Stimulated activated naive CD8-positive, alpha-beta T cell treated with anti-CD3 and anti-CD28 coated beads, Interleukin-15, amount 100 ng/mL, for 72 hours (primary cell): ENCODE measurements around the gene SUPT3H.
"Not testable (repeated sequence)": the region's sequence is repeated elsewhere in the genome, so short reads cannot be mapped to it uniquely, and the experiment has no call there.

Experiments used
- ATAC-seq: fragments of 150-1000 bp; cut with Tn5 transposase; 2 replicates; pipeline ENCODE4 v1.10.0; 2021; ENCODE audit warnings: mild to moderate bottlenecking, moderate library complexity
- DNase-seq, 2 donors: peaks; one replicate each; pipeline ENCODE4 v3.0.0; 2021 to 2022
- H3K27ac Mint-ChIP-seq, 2 donors: one replicate each; pipeline ENCODE4 v1.8.0; 2022; ENCODE audit warnings: mild to moderate bottlenecking in 2 of 2, mixed read lengths in 2 of 2, moderate library complexity in 2 of 2
- H3K27me3 Mint-ChIP-seq: one replicate; pipeline ENCODE4 v1.8.0; 2022; ENCODE audit warnings: mixed read lengths
- H3K4me1 Mint-ChIP-seq: one replicate; pipeline ENCODE4 v1.8.0; 2022; ENCODE audit warnings: mild to moderate bottlenecking, mixed read lengths
- H3K4me3 Mint-ChIP-seq, 2 donors: one replicate each; pipeline ENCODE4 v1.8.0; 2022; ENCODE audit warnings: mild to moderate bottlenecking in 2 of 2, mixed read lengths in 2 of 2, moderate library complexity in 1 of 2
- H3K9me3 Mint-ChIP-seq, 2 donors: one replicate each; pipeline ENCODE4 v1.8.0; 2022; ENCODE audit warnings: mixed read lengths in 2 of 2

Gene SUPT3H

GRCh38 chr6:44876638-44877037 lies 501.1 kb downstream of the SUPT3H start:
- not testable (repeated sequence) for ATAC-seq, H3K4me1 Mint-ChIP-seq, DNase-seq, H3K27me3 Mint-ChIP-seq, H3K4me3 Mint-ChIP-seq, H3K27ac Mint-ChIP-seq
- peaks cover 9 to 21% of the 10 kb centered on the region in 2 donors for H3K9me3 Mint-ChIP-seq

DNA sequence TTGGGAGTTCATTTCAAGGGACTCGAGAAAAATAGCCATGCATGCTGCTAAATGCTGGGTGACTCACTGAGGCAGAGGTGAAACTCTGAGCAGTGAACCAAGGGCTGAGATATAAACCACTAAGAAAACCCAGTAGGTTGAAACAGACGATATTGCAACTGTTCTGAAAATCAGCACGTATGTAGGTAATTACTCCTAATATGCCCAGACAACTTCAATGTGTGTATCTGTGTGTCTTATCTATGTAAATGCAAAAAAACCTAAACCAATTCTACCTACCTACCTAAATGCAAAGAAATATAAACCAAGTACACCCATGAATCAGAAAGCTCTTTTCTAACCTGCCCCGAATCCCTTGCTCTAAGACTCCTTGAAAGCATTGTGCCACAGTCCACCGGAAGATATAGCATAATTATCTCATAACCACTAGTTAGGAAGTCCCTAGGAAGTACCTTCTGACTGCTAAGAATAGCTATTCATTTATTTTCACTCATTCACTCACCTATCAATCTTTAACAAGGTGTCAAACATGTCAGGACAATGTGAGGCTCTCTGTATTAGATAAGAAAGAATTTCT lies 508.3 kb downstream of the SUPT3H start:
- DNase-seq = peak; percentile 21 to 43
- H3K27ac Mint-ChIP-seq = peak overlapping the region; percentile 2 to 72
- H3K9me3 Mint-ChIP-seq = peaks cover 12 to 17% of the 10 kb centered on the region in 2 donors
- H3K27me3 Mint-ChIP-seq = no peaks in the 10 kb centered on the region
- H3K4me1 Mint-ChIP-seq = peaks cover 33% of the 10 kb centered on the region
- peak; percentile 96 for ATAC-seq
- H3K4me3 Mint-ChIP-seq = peak overlapping the region; percentile 36 to 45

DNA sequence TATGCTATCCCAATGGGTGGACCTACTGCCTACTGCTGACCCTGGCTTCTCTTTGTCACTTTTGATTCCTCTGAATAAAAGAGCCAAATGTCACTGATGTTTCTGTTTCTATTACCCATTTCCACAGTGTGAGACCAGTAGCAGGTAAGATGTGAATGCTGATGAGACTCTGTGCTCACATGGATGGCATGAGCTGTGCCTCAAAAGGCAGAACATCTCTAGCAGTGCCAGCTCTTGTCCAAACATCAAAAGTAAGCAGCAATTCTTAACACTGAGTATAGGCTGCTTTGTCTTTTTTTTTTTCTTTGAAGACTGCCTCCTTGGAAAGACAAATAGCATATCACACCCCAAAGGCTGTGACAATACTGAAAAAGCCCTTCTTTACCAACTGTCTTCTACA lies 508.8 kb downstream of the SUPT3H start:
- H3K27ac Mint-ChIP-seq = peak overlapping the region in 1 of 2 donors; percentile 61
- ATAC-seq = peak; percentile 63
- no peak for DNase-seq

DNA sequence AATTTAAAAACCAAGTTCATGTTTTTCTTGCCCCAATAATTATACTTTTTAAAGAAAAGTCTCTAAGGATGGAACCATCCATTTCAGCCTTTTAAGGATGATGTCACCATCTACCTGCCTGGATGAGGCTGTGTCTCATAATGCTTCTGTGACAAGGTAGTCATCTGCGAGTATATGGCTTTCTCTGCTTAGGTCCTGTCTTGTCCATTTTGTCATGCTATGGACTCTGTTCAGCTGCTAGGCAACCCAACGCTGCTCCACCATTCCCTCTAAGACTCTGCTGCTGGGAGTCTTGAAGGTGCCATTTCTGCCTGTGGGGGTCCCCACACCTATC lies 509.4 kb downstream of the SUPT3H start:
- ATAC-seq = peak; percentile 31
- peaks cover 12 to 21% of the 10 kb centered on the region in 2 donors for H3K9me3 Mint-ChIP-seq
- no peaks in the 10 kb centered on the region for H3K27me3 Mint-ChIP-seq
- H3K4me3 Mint-ChIP-seq = peak overlapping the region; percentile 36 to 45
- H3K4me1 Mint-ChIP-seq = peaks cover 33% of the 10 kb centered on the region
- DNase-seq = no peak
- H3K27ac Mint-ChIP-seq = no peak overlapping the region

More for the DNA sequence above, 508.8 kb downstream of the SUPT3H start:
- H3K4me3 Mint-ChIP-seq = peak overlapping the region; percentile 36 to 45
- H3K4me1 Mint-ChIP-seq = peaks cover 33% of the 10 kb centered on the region
- peaks cover 12 to 21% of the 10 kb centered on the region in 2 donors for H3K9me3 Mint-ChIP-seq
- H3K27me3 Mint-ChIP-seq = no peaks in the 10 kb centered on the region

DNA sequence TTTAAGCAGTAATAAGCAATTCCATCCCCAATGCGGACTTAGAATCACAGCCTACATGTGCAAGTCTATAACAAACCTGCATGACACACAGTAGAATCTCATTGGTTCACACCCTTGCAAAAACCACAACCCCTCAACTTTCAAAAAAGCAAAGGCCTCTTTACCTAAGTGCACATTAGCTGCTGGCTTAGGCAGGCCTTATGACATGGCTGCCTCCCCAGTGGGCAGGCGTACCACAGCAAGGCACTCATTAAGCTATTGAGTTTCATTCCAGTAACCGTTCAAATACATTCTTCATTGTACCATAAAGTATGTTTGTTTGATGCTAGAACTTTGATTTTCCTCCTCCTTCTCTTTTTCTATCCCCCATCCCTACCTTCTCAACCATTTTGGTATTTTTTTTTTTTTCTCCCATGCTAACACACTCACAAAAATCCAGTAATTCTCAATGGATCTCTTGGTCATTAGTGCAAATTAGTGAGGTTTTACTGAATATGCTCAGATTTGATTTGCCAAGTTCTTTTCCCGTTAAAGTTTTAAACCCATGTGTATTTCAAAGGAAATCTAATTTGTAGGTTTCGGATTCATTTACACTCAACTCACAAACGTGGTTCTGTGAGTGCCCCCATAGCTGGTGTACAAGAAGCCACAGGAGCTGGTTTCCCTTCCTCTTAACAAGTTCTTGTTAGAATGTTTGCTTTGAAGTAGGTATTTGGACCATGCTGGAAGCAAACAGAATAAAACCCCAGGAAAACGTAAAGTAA lies 510.0 kb downstream of the SUPT3H start:
- H3K9me3 Mint-ChIP-seq = peaks cover 12 to 21% of the 10 kb centered on the region in 2 donors
- peaks cover 33% of the 10 kb centered on the region for H3K4me1 Mint-ChIP-seq

DNA sequence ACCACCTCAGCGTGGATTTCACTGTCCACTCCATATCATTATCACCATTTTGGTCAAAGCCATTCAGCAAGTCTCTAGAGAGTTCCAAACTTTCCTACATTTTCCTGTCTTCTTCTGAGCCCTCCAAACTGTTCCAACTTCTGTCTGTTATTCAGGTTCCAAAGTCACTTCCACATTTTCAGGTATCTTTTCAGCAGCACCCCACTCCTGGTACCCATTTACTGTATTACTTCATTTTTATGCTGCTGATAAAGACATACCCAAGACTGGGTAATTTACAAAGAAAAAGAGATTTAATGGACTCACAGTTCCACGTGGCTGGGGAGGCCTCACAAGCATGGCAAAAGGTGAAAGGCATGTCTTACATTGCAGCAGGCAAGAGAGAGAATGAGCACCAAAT lies 512.5 kb downstream of the SUPT3H start:
- DNase-seq, ATAC-seq, H3K27ac Mint-ChIP-seq, H3K27me3 Mint-ChIP-seq, H3K4me3 Mint-ChIP-seq: not testable (repeated sequence)
- H3K4me1 Mint-ChIP-seq = peaks cover 31% of the 10 kb centered on the region
- H3K9me3 Mint-ChIP-seq = peaks cover 12 to 21% of the 10 kb centered on the region in 2 donors

More for the DNA sequence above, 510.0 kb downstream of the SUPT3H start:
- Mint-ChIP-seq H3K4me3 (no peak overlapping the region), H3K27ac (peak overlapping the region in 1 of 2 donors; percentile 15), H3K27me3 (no peaks in the 10 kb centered on the region)
- DNase-seq (no peak), ATAC-seq (no peak)

DNA sequence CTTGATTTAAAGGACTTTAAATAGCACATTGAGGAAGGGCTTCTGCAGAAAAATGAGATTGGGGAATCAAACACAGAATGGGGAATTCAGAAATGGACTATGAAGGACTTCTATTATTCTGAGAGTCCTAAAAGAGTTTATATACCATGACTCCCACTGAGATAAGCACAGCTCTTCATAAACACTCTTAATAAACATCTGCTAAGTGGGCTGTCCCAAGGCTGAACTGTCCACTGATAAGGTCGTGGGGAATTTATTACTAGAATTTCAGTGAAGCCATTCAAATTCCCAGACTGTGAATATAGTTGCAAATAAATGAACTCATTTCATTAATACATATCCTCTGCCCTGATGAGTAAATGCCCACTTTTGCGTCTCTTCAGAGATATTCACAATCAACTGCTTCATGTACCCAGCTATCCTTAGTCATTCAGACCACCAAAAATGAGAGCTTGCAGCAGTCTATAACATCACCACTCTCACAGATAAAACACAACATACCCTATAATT lies 517.8 kb downstream of the SUPT3H start:
- Mint-ChIP-seq H3K27ac (no peak overlapping the region), H3K9me3 (peaks cover 2 to 10% of the 10 kb centered on the region in 2 donors), H3K4me1 (peaks cover 24% of the 10 kb centered on the region), H3K27me3 (no peaks in the 10 kb centered on the region), H3K4me3 (no peak overlapping the region)
- ATAC-seq (no peak), DNase-seq (no peak)

DNA sequence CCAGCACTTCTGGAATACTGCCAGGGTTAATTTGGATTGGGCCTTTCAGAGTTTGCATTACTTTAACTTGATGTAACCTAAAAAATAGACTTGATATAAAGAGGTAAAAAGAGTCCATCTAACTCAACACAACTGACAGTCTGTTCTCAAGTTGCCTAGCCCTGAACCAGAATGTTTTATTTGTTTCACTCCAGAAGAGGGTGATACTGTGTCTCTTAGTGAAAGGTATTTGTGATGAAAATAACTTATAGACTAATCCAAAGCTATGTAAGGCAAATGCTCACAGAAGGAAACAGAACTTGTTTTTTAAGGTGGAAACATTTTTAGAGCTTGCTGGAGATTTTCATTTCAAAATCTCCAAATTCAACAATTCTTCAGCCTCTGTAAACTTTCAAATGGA lies 518.7 kb downstream of the SUPT3H start:
- H3K27ac Mint-ChIP-seq = no peak overlapping the region
- DNase-seq = no peak

GRCh38 chr6:44856479-44856878 lies 521.3 kb downstream of the SUPT3H start:
- Mint-ChIP-seq H3K27me3 (no peaks in the 10 kb centered on the region), H3K9me3 (no peaks in the 10 kb centered on the region), H3K27ac (no peak overlapping the region), H3K4me3 (no peak overlapping the region), H3K4me1 (peaks cover 29% of the 10 kb centered on the region)
- DNase-seq (no peak), ATAC-seq (no peak)

More for the DNA sequence above, 518.7 kb downstream of the SUPT3H start:
- ATAC-seq = no peak
- no peak overlapping the region for H3K4me3 Mint-ChIP-seq
- no peaks in the 10 kb centered on the region for H3K27me3 Mint-ChIP-seq
- H3K9me3 Mint-ChIP-seq = peaks cover 0 to under 1% of the 10 kb centered on the region in 2 donors
- H3K4me1 Mint-ChIP-seq = peaks cover 25% of the 10 kb centered on the region

DNA sequence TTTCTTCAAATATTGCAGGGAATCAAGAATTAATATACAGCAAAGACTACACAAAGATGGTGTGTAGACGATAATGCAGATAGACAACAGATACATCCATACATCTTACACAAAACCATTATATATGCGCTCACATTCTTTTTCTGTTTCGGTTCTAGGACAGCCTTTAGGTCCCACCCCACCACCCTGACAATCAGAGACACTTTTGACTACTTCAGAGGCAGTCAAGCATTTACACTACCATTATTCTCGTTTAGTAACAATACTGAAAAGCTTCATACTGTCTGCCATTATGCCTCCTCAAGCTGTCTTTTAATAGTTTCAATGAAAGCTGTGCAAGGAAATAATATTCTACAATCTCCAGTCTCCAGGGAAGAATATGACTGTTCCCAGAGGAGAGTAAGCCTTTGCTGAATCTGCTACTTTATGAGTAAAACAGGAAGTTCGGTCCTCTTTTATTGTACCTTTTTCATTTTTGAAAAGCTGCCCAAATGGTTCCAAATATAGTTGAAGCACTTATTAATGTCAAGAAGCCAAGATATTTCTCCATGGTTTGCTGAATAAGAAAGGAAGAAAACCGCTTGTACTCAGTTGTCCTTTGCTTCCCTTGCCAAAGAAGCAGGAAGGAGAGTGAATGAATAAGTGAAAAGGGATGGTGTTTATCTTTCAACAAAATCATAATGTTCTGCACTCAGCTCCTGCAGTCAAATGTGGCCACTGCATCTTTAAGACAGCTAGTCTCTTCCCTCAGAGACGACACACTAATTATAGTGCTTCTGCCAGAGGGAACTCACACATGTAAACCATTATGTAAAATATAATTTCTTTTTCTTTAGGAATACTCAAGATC lies 521.9 kb downstream of the SUPT3H start:
- peak overlapping the region in 1 of 2 donors; percentile 61 for H3K27ac Mint-ChIP-seq

DNA sequence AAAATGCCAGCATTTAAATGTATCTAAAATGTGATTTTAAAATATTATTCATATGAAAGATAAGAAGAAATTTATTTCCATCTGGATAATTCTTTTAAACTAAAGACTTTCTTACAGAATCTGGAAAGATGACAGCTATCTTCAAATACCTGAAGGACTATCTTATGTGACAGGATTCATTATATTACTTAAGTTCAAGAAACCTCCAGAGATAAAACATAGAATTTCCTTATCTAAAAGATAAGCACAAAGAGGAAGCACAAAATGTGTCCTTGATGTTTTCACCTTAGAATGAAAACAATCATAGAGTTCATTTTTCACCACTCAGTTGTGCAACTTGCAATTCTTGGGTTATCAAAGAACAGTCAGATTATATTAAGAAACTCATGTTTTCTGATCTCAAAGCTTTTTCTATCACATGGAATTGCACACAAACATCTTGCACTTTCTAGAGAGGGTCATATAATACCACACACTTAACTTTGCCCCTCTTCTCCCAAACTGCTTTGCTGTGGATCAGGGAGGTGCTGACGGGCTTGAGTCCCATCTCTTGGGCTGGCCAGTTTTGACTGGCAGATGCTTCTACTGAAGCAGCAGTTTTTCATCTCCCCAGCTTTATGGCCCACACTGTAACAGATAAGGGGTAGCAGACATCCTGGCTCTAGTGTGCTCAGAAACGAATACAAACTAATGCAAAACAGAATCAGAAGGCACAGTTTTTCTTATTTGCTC lies 522.9 kb downstream of the SUPT3H start:
- H3K4me1 Mint-ChIP-seq = peaks cover 33% of the 10 kb centered on the region
- DNase-seq = no peak
- no peak overlapping the region for H3K4me3 Mint-ChIP-seq
- no peak for ATAC-seq
- no peak overlapping the region for H3K27ac Mint-ChIP-seq
- H3K27me3 Mint-ChIP-seq = no peaks in the 10 kb centered on the region
- H3K9me3 Mint-ChIP-seq = no peaks in the 10 kb centered on the region

More for the DNA sequence above, 521.9 kb downstream of the SUPT3H start:
- peaks cover 30% of the 10 kb centered on the region for H3K4me1 Mint-ChIP-seq
- no peak overlapping the region for H3K4me3 Mint-ChIP-seq
- no peak for ATAC-seq
- no peaks in the 10 kb centered on the region for H3K27me3 Mint-ChIP-seq
- no peak for DNase-seq
- H3K9me3 Mint-ChIP-seq = no peaks in the 10 kb centered on the region

DNA sequence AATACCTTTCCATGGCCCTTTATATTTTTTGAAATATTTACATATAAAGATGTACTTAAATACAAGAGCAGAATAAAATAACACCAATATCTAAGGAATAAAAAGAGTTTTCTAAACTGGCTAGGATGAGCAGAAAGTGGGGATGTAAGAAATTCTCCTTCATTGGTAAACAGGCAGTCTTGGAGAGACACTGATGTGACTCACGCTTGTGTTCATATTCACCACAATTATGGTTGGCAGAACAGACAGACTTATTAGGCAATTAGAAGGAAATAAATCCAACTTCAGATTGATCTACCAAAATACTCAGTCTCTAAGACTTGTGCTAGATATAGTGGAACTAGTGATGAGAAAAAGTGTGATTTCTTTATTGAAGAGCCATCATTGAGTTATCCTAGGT lies 526.6 kb downstream of the SUPT3H start:
- peaks cover 32% of the 10 kb centered on the region for H3K4me1 Mint-ChIP-seq
- no peak for ATAC-seq
- H3K4me3 Mint-ChIP-seq = no peak overlapping the region
- DNase-seq = no peak
- H3K27me3 Mint-ChIP-seq = no peaks in the 10 kb centered on the region
- no peak overlapping the region for H3K27ac Mint-ChIP-seq
- no peaks in the 10 kb centered on the region for H3K9me3 Mint-ChIP-seq

GRCh38 chr6:44850312-44850711 lies 527.4 kb downstream of the SUPT3H start:
- H3K9me3 Mint-ChIP-seq = no peaks in the 10 kb centered on the region
- peaks cover 26% of the 10 kb centered on the region for H3K4me1 Mint-ChIP-seq
- H3K27ac Mint-ChIP-seq = no peak overlapping the region
- no peak for DNase-seq
- no peaks in the 10 kb centered on the region for H3K27me3 Mint-ChIP-seq
- H3K4me3 Mint-ChIP-seq = no peak overlapping the region
- ATAC-seq = no peak

DNA sequence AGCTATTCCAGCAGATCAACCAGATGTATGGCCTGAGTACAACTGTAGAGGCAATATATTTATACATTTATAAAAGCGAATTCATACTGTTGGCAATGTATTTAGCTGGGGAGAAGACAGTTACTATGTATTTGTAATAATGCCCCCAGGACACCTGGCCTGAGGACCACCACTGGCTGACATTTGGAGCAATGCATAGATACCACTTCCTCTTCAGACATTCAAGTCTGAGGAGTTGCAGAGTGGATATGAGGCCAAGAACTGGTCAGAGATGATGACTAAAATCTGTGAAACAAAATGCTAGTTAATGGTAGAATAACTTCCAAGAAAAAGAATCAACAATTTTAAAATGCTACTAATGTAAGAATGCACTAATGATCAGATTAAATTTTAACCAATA lies 527.9 kb downstream of the SUPT3H start:
- H3K27me3 Mint-ChIP-seq = no peaks in the 10 kb centered on the region
- H3K4me1 Mint-ChIP-seq = peaks cover 23% of the 10 kb centered on the region
- H3K9me3 Mint-ChIP-seq = no peaks in the 10 kb centered on the region
- H3K27ac Mint-ChIP-seq = no peak overlapping the region
- no peak overlapping the region for H3K4me3 Mint-ChIP-seq
- ATAC-seq = no peak
- DNase-seq = no peak

GRCh38 chr6:44843734-44844133 lies 534.0 kb downstream of the SUPT3H start:
- no peaks in the 10 kb centered on the region for H3K9me3 Mint-ChIP-seq
- no peak overlapping the region for H3K27ac Mint-ChIP-seq
- ATAC-seq = no peak
- DNase-seq = no peak
- peaks cover 15% of the 10 kb centered on the region for H3K4me1 Mint-ChIP-seq
- no peaks in the 10 kb centered on the region for H3K27me3 Mint-ChIP-seq
- H3K4me3 Mint-ChIP-seq = no peak overlapping the region
